ENCODE measurements around the gene KRT73. TPM values are rescaled to one million over a fixed set of nuclear protein-coding genes. Genes with fewer than 3 reads are reported as not detected.

KRT73 gene
- total RNA-seq, 4 donors from 2014 or later = 0.15 TPM; not detected in 3

- Histone ChIP-seq H3K36me3 (no peaks in the 10 kb centered on the region), H3K4me3 (no peak overlapping the region), H3K9me3 (no peaks in the 10 kb centered on the region), H3K27ac (no peak overlapping the region), H3K4me1 (peaks cover 17 to 33% (median 20%) of the 10 kb centered on the region in 3 donors), H3K27me3 (no peaks in the 10 kb centered on the region)
- 87 to 90% methylated on average over 3 of the region's 3 CpGs for WGBS, 2 donors
- DNase-seq = no peak
- TF ChIP-seq, protein P1, sequence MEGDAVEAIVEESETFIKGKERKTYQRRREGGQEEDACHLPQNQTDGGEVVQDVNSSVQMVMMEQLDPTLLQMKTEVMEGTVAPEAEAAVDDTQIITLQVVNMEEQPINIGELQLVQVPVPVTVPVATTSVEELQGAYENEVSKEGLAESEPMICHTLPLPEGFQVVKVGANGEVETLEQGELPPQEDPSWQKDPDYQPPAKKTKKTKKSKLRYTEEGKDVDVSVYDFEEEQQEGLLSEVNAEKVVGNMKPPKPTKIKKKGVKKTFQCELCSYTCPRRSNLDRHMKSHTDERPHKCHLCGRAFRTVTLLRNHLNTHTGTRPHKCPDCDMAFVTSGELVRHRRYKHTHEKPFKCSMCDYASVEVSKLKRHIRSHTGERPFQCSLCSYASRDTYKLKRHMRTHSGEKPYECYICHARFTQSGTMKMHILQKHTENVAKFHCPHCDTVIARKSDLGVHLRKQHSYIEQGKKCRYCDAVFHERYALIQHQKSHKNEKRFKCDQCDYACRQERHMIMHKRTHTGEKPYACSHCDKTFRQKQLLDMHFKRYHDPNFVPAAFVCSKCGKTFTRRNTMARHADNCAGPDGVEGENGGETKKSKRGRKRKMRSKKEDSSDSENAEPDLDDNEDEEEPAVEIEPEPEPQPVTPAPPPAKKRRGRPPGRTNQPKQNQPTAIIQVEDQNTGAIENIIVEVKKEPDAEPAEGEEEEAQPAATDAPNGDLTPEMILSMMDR (IDR thresholded peaks at IDR 0.05) = no peak
- no peak for TF ChIP-seq POLR2A (IDR thresholded peaks at IDR 0.05)
- intact Hi-C loops (cut with DNase I) = no loop called here
Observed at GRCh38 chr12:52585066-52585465, 33.3 kb downstream of the KRT73 start.

- no peaks in the 10 kb centered on the region for H3K9me3 ChIP-seq
- intact Hi-C loops (cut with DNase I) = loop anchor here (5.0 kb wide), 1 partner anchor 293 kb away; no protein-coding TSS in a partner anchor
- 86 to 96% methylated on average over 9 of the region's 9 CpGs for WGBS, 2 donors
Observed at GRCh38 chr12:52584156-52584682, 34.1 kb downstream of the KRT73 start.

DNA sequence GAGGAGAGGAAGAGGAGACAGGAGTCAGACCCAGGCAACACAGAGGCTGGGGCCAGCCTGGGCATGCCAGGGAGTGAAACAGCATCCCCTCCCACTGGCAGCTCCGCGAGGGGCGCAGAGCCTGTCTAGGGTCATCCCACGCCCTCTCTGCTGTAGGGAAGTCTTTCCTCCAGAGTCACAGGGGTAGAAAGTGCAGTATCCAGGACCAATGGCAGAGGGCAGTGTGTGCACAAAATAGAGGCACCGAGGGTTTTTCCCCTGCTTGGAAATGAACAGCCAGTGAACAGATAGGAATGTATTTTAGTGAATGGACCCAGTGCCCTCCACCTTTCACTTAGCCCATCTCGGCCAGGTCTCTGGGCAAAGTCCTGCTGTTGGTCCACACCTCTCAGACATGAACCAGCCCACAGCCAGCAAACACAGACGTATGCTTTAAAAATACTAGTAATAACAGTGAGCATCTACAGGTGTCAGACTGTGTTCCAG is 35.3 kb downstream of the KRT73 start:
- H3K27ac ChIP-seq = peak overlapping the region; percentile 74 to 83 (median 77)
- no peak overlapping the region for H3K4me3 ChIP-seq
- intact Hi-C loops (cut with DNase I) = loop anchor here (5.0 kb wide), 1 partner anchor 294 kb away; no protein-coding TSS in a partner anchor
- H3K9me3 ChIP-seq = no peaks in the 10 kb centered on the region
- H3K4me1 ChIP-seq = peaks cover 25 to 53% (median 27%) of the 10 kb centered on the region in 3 donors
- TF ChIP-seq, protein P1 (IDR thresholded peaks at IDR 0.05) = peak in 5 of 6 experiments; percentile 52 to 87 (median 80)
- TF ChIP-seq POLR2A (IDR thresholded peaks at IDR 0.05) = no peak
- WGBS, 2 donors = 13% methylated on average over 4 of the region's 7 CpGs
- no peaks in the 10 kb centered on the region for H3K36me3 ChIP-seq
- no peak for DNase-seq
- no peaks in the 10 kb centered on the region for H3K27me3 ChIP-seq

More at GRCh38 chr12:52584156-52584682, 34.1 kb downstream of the KRT73 start:
- no peak for TF ChIP-seq POLR2A (IDR thresholded peaks at IDR 0.05)
- TF ChIP-seq, protein P1 (IDR thresholded peaks at IDR 0.05) = no peak
- Histone ChIP-seq H3K4me1 (peaks cover 24 to 41% (median 25%) of the 10 kb centered on the region in 3 donors), H3K27me3 (no peaks in the 10 kb centered on the region), H3K4me3 (no peak overlapping the region), H3K27ac (no peak overlapping the region), H3K36me3 (no peaks in the 10 kb centered on the region)
- DNase-seq = no peak

- Histone ChIP-seq H3K27ac (peak overlapping the region; percentile 74 to 83 (median 77)), H3K4me1 (peaks cover 25 to 59% (median 27%) of the 10 kb centered on the region in 3 donors), H3K36me3 (no peaks in the 10 kb centered on the region), H3K4me3 (no peak overlapping the region), H3K27me3 (no peaks in the 10 kb centered on the region), H3K9me3 (no peaks in the 10 kb centered on the region)
- DNase-seq = no peak
- TF ChIP-seq, protein P1 (IDR thresholded peaks at IDR 0.05) = no peak
- TF ChIP-seq POLR2A (IDR thresholded peaks at IDR 0.05) = no peak
- intact Hi-C loops (cut with DNase I) = loop anchor here (5.0 kb wide), 1 partner anchor 295 kb away; no protein-coding TSS in a partner anchor
- 63% methylated on average over 1 to 2 of the region's 2 CpGs for WGBS, 2 donors
Observed at GRCh38 chr12:52582486-52582885, 35.9 kb downstream of the KRT73 start.

DNA sequence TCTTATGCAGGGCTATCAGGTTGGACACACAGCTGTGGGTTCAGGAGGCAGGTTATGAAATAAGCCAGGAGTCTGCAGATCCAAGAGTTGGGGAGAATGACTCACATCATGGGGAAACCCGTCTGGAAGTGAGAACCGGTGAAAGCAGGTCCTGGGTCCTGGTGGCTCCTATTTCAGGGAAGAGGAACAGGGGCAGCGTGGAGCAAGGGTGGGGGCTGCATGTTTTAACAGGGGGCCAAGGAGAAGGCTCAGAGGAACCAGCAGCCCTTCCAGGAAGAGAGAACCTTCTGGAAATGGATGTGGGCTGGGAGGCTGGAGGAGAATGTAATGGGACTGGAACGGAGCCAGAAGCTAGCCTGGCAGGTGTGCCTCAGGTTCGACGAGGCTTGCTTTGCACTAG is 36.9 kb downstream of the KRT73 start:
- intact Hi-C loops (cut with DNase I) = loop anchor here (5.0 kb wide), 1 partner anchor 296 kb away; no protein-coding TSS in a partner anchor
- Histone ChIP-seq H3K36me3 (no peaks in the 10 kb centered on the region), H3K9me3 (no peaks in the 10 kb centered on the region), H3K4me1 (peaks cover 25 to 59% (median 27%) of the 10 kb centered on the region in 3 donors), H3K4me3 (no peak overlapping the region), H3K27ac (peak overlapping the region; percentile 74 to 83 (median 77)), H3K27me3 (no peaks in the 10 kb centered on the region)
- DNase-seq = no peak
- WGBS, 2 donors = 29% methylated on average over 6 of the region's 6 CpGs
- no peak for TF ChIP-seq POLR2A (IDR thresholded peaks at IDR 0.05)
- TF ChIP-seq, protein P1 (IDR thresholded peaks at IDR 0.05) = no peak
